Esophagus muscularis mucosa (tissue), 4 donors: Measurements from ENCODE around the gene TACR2.

Source experiments
- CTCF ChIP-seq, 3 experiments: fragments of 200-600 bp in 2 of 3; fragments of 450-650 bp in 1 of 3; sonication (generic) in 2 of 3; IDR thresholded peaks; one replicate each; pipeline ENCODE4 v1.5.1; 2017 to 2019; ENCODE audit warnings: antibody characterized with exemption in 3 of 3, mild to moderate bottlenecking in 2 of 3, moderate library complexity in 1 of 3
- EP300 ChIP-seq: sonication (generic); formaldehyde crosslinking; IDR thresholded peaks from one replicate; pipeline ENCODE4 v1.6.1; 2017; ENCODE audit warnings: antibody characterized with exemption
- POLR2A ChIP-seq: fragments of 450-650 bp; IDR thresholded peaks from one replicate; pipeline ENCODE4 v1.6.1; 2017; ENCODE audit warnings: antibody characterized with exemption, moderate library complexity, mild to moderate bottlenecking, low read depth
- POLR2AphosphoS5 ChIP-seq, 2 donors: sonication (generic); formaldehyde crosslinking; IDR thresholded peaks; one replicate each; pipeline ENCODE4 v1.6.1; 2017; ENCODE audit warnings: antibody characterized with exemption in 2 of 2

DNA sequence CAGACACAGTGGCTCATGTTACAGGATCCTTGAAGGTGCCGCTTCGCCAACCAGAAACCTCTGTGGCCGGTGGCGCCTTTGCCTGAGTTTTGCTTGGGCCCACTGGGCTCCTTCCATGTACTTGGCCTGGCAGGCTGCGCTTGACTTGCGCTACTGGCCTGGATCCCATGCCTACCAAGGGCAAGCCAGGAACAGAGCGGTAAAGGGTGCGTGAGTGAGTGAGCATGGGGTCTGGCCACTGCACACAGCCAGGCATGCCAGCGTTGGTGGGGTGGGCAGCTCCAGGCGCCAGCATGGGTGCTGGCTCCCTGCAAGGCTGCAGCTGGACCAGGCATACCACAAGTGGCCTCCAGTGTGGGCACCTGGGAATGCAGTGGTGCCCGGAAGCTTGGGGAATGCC is 18.2 kb upstream of the TACR2 start:
- TF ChIP-seq CTCF (IDR thresholded peaks at IDR 0.05) (no peak), EP300 (no peak), POLR2A (no peak), POLR2AphosphoS5 (IDR thresholded peaks at IDR 0.05) (no peak)
